ENCODE measurements around the gene MYCL.

- TF ChIP-seq CTCF (IDR thresholded peaks at IDR 0.05; ENCODE audit: poor library complexity): no peak
- TF ChIP-seq EZH2 (IDR thresholded peaks at IDR 0.05; ENCODE audit: borderline replicate concordance): no peak
Measured at GRCh38 chr1:39900662-39901463, 854 bp downstream of the MYCL start.
